ENCODE measurements around the gene LBX2.

Gene LBX2

GRCh38 chr2:74499267-74499939 is at the start of gene LBX2:
LBX2 (minus strand) TSS chr2:74499603; CDS start chr2:74499537, 66 bp downstream.
- peak in 1 of 3 experiments; percentile 29 for DNase-seq (ENCODE audit: low read depth in 3 of 3)

- DNase-seq (ENCODE audit: low read depth in 3 of 3) = no peak
Observed at GRCh38 chr2:74548285-74548899, 49.0 kb upstream of the LBX2 start.

- DNase-seq (ENCODE audit: low read depth in 3 of 3) = no peak
Observed at GRCh38 chr2:74546004-74546403, 46.6 kb upstream of the LBX2 start.

GRCh38 chr2:74544634-74545033 is 45.2 kb upstream of the LBX2 start:
- no peak for DNase-seq (ENCODE audit: low read depth in 3 of 3)

GRCh38 chr2:74542978-74543377 is 43.6 kb upstream of the LBX2 start:
- no peak for DNase-seq (ENCODE audit: low read depth in 3 of 3)

GRCh38 chr2:74540291-74540690 is 40.9 kb upstream of the LBX2 start:
- DNase-seq (ENCODE audit: low read depth in 3 of 3) = no peak

- DNase-seq (ENCODE audit: low read depth in 3 of 3) = no peak
Observed at GRCh38 chr2:74538881-74539339, 39.5 kb upstream of the LBX2 start.

GRCh38 chr2:74537140-74537539 is 37.7 kb upstream of the LBX2 start:
- DNase-seq (ENCODE audit: low read depth in 3 of 3) = no peak

- no peak for DNase-seq (ENCODE audit: low read depth in 3 of 3)
Observed at GRCh38 chr2:74536166-74536950, 37.0 kb upstream of the LBX2 start.

GRCh38 chr2:74535440-74535965 is 36.1 kb upstream of the LBX2 start:
- no peak for DNase-seq (ENCODE audit: low read depth in 3 of 3)

GRCh38 chr2:74534411-74534810 is 35.0 kb upstream of the LBX2 start:
- no peak for DNase-seq (ENCODE audit: low read depth in 3 of 3)

- no peak for DNase-seq (ENCODE audit: low read depth in 3 of 3)
Observed at GRCh38 chr2:74533464-74533863, 34.1 kb upstream of the LBX2 start.

- no peak for DNase-seq (ENCODE audit: low read depth in 3 of 3)
Observed at GRCh38 chr2:74532222-74532621, 32.8 kb upstream of the LBX2 start.

GRCh38 chr2:74531666-74532065 is 32.3 kb upstream of the LBX2 start:
- no peak for DNase-seq (ENCODE audit: low read depth in 3 of 3)

- DNase-seq (ENCODE audit: low read depth in 3 of 3) = no peak
Observed at GRCh38 chr2:74530239-74531187, 31.1 kb upstream of the LBX2 start.

GRCh38 chr2:74529357-74530238 is 30.2 kb upstream of the LBX2 start, which contains the start of the genes AUP1 and HTRA2:
AUP1 (minus strand) TSS chr2:74529706; CDS start chr2:74529629, 77 bp downstream.
HTRA2 (plus strand) TSS chr2:74529933; CDS start chr2:74530007, 74 bp downstream.
- peak; percentile 70 to 78 (median 78) for DNase-seq (ENCODE audit: low read depth in 3 of 3)

GRCh38 chr2:74528600-74529356 is 29.4 kb upstream of the LBX2 start:
- no peak for DNase-seq (ENCODE audit: low read depth in 3 of 3)

- DNase-seq (ENCODE audit: low read depth in 3 of 3) = no peak
Observed at GRCh38 chr2:74527741-74528140, 28.3 kb upstream of the LBX2 start.

- DNase-seq (ENCODE audit: low read depth in 3 of 3) = no peak
Observed at GRCh38 chr2:74526649-74527230, 27.3 kb upstream of the LBX2 start.
